HEK293 (cell line): Measurements from ENCODE around the gene SAPCD1.

Experiments used
- CTCF ChIA-PET: fragments of 350-600 bp; formaldehyde crosslinking; extraction: SDS; loops from one replicate; lab custom pipeline; 2021; ENCODE audit warnings: antibody characterized with exemption; lab: Yijun Ruan, JAX
- POLR2A ChIA-PET: fragments of 300-600 bp; formaldehyde crosslinking; extraction: SDS; loops from one replicate; lab custom pipeline; 2020; ENCODE audit warnings: antibody characterized with exemption, inconsistent platforms; lab: Yijun Ruan, JAX
- H3K27ac ChIP-seq: fragments of 200-500 bp; sonication (Bioruptor generic); 2 replicates; pipeline ENCODE4 v1.5.1; 2014; ENCODE audit warnings: low read depth, low read length, control low read depth, inconsistent platforms; ENCODE audit errors: extremely low read depth
- H3K36me3 ChIP-seq, 2 experiments: fragments of 200-500 bp in 1 of 2; sonication (Bioruptor generic) in 1 of 2; 1 replicate in 1 of 2; 2 replicates in 1 of 2; pipeline ENCODE4 v1.5.1; 2014 to 2017; ENCODE audit warnings: inconsistent platforms in 2 of 2, low read length in 2 of 2; ENCODE audit not compliant: control insufficient read depth in 2 of 2, insufficient read depth in 1 of 2
- H3K4me1 ChIP-seq: fragments of 200-500 bp; sonication (Bioruptor generic); 2 replicates; pipeline ENCODE4 v1.5.1; 2014; ENCODE audit warnings: mild to moderate bottlenecking, low read length, inconsistent platforms; ENCODE audit not compliant: control insufficient read depth, insufficient read depth
- H3K4me3 ChIP-seq: 2 replicates; pipeline ENCODE4 v1.5.1; 2011; ENCODE audit warnings: low read depth, mild to moderate bottlenecking, control low read depth, low read length, moderate library complexity
- H3K9me3 ChIP-seq: fragments of 200-500 bp; sonication (Bioruptor generic); 2 replicates; pipeline ENCODE4 v1.5.1; 2014; ENCODE audit warnings: low read depth, low read length, inconsistent platforms; ENCODE audit not compliant: control insufficient read depth, insufficient read depth
- GLI4 ChIP-seq: fragments of 450-650 bp; formaldehyde crosslinking; IDR thresholded peaks from 2 replicates; pipeline ENCODE4 v1.5.1; 2016; ENCODE audit warnings: missing biosample characterization, missing genetic modification characterization
- KLF10 ChIP-seq: fragments of 450-650 bp; IDR thresholded peaks from 2 replicates; pipeline ENCODE4 v1.5.1; 2018; ENCODE audit warnings: missing biosample characterization, mild to moderate bottlenecking, missing genetic modification characterization
- REPIN1 ChIP-seq: fragments of 450-650 bp; formaldehyde crosslinking; IDR thresholded peaks from 2 replicates; pipeline ENCODE4 v1.5.1; 2017; ENCODE audit warnings: missing biosample characterization, missing genetic modification characterization, low read depth
- ZBTB48 ChIP-seq: fragments of 450-650 bp; formaldehyde crosslinking; IDR thresholded peaks from 2 replicates; pipeline ENCODE4 v1.5.1; 2016; ENCODE audit warnings: missing biosample characterization, missing genetic modification characterization
- ZBTB7A ChIP-seq: fragments of 450-650 bp; formaldehyde crosslinking; IDR thresholded peaks from 2 replicates; pipeline ENCODE4 v1.5.1; 2016; ENCODE audit warnings: low read depth, missing biosample characterization, missing genetic modification characterization
- ZNF114 ChIP-seq: fragments of 450-650 bp; formaldehyde crosslinking; IDR thresholded peaks from 2 replicates; pipeline ENCODE4 v1.5.0; 2017; ENCODE audit warnings: missing biosample characterization, missing genetic modification characterization
- ZNF19 ChIP-seq: fragments of 450-650 bp; formaldehyde crosslinking; IDR thresholded peaks from 2 replicates; pipeline ENCODE4; 2016; ENCODE audit warnings: missing biosample characterization, missing genetic modification characterization, low read depth
- ZNF202 ChIP-seq: fragments of 450-650 bp; formaldehyde crosslinking; IDR thresholded peaks from 2 replicates; pipeline ENCODE4 v1.5.1; 2016; ENCODE audit warnings: missing biosample characterization, missing genetic modification characterization, borderline replicate concordance
- ZNF350 ChIP-seq: fragments of 450-650 bp; formaldehyde crosslinking; IDR thresholded peaks from 2 replicates; pipeline ENCODE4 v1.5.0; 2017; ENCODE audit warnings: missing biosample characterization, mild to moderate bottlenecking, missing genetic modification characterization
- ZNF501 ChIP-seq: fragments of 450-650 bp; formaldehyde crosslinking; IDR thresholded peaks from 2 replicates; pipeline ENCODE4 v1.5.1; 2016; ENCODE audit warnings: missing biosample characterization, missing genetic modification characterization
- ZNF510 ChIP-seq: fragments of 450-650 bp; formaldehyde crosslinking; IDR thresholded peaks from 2 replicates; pipeline ENCODE4 v1.5.1; 2018; ENCODE audit warnings: mild to moderate bottlenecking, missing genetic modification characterization, missing biosample characterization; ENCODE audit not compliant: insufficient replicate concordance
- ZNF747 ChIP-seq: fragments of 450-650 bp; formaldehyde crosslinking; IDR thresholded peaks from 2 replicates; pipeline ENCODE4 v1.5.1; 2016; ENCODE audit warnings: missing biosample characterization, missing genetic modification characterization
- ZNF76 ChIP-seq: fragments of 450-650 bp; formaldehyde crosslinking; IDR thresholded peaks from 2 replicates; pipeline ENCODE4; 2016; ENCODE audit warnings: low read depth, missing biosample characterization, missing genetic modification characterization, borderline replicate concordance
- ZSCAN23 ChIP-seq: fragments of 450-650 bp; formaldehyde crosslinking; IDR thresholded peaks from 2 replicates; pipeline ENCODE4 v1.5.1; 2016; ENCODE audit warnings: missing biosample characterization, missing genetic modification characterization
- ZSCAN5A ChIP-seq: fragments of 450-650 bp; formaldehyde crosslinking; IDR thresholded peaks from 2 replicates; pipeline ENCODE4 v1.5.1; 2016; ENCODE audit warnings: missing biosample characterization, missing genetic modification characterization
- TF ChIP-seq, protein P1 (sequence below): fragments of 450-650 bp; formaldehyde crosslinking; conservative IDR thresholded peaks from 2 replicates; pipeline ENCODE4 v1.5.1; 2016; ENCODE audit warnings: low read depth, missing biosample characterization, missing genetic modification characterization

The SAPCD1 gene

GRCh38 chr6:31723245-31723979 lies 39.0 kb upstream of the SAPCD1 start, which contains the start of gene MPIG6B:
Gene MPIG6B, plus strand, starts transcription at chr6:31723373. Its CDS starts 11 bp downstream, at chr6:31723384.
- Histone ChIP-seq H3K4me1 (no peaks in the 10 kb centered on the region), H3K4me3 (no peak within 1 kb of the TSS), H3K9me3 (no peaks in the 10 kb centered on the region), H3K27ac (no peak within 1 kb of the TSS), H3K36me3 (peaks cover 0 to 21% of the 10 kb centered on the region in 2 experiments; a peak in 1 of 3 replicates)
- TF ChIP-seq, protein P1, sequence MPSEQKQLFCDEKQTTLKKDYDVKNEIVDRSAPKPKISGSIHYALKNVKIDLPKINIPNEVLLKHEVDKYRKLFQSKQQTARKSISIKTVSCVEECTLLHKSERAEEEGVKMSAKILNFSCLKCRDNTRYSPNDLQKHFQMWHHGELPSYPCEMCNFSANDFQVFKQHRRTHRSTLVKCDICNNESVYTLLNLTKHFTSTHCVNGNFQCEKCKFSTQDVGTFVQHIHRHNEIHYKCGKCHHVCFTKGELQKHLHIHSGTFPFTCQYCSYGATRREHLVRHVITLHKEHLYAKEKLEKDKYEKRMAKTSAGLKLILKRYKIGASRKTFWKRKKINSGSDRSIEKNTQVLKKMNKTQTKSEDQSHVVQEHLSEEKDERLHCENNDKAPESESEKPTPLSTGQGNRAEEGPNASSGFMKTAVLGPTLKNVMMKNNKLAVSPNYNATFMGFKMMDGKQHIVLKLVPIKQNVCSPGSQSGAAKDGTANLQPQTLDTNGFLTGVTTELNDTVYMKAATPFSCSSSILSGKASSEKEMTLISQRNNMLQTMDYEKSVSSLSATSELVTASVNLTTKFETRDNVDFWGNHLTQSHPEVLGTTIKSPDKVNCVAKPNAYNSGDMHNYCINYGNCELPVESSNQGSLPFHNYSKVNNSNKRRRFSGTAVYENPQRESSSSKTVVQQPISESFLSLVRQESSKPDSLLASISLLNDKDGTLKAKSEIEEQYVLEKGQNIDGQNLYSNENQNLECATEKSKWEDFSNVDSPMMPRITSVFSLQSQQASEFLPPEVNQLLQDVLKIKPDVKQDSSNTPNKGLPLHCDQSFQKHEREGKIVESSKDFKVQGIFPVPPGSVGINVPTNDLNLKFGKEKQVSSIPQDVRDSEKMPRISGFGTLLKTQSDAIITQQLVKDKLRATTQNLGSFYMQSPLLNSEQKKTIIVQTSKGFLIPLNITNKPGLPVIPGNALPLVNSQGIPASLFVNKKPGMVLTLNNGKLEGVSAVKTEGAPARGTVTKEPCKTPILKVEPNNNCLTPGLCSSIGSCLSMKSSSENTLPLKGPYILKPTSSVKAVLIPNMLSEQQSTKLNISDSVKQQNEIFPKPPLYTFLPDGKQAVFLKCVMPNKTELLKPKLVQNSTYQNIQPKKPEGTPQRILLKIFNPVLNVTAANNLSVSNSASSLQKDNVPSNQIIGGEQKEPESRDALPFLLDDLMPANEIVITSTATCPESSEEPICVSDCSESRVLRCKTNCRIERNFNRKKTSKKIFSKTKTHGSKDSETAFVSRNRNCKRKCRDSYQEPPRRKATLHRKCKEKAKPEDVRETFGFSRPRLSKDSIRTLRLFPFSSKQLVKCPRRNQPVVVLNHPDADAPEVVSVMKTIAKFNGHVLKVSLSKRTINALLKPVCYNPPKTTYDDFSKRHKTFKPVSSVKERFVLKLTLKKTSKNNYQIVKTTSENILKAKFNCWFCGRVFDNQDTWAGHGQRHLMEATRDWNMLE = no peak
- TF ChIP-seq ZNF501 (tag by site-specific recombination) (no peak), ZNF114 (tag by site-specific recombination) (no peak), ZBTB7A (no peak), ZSCAN23 (tag by site-specific recombination) (no peak), GLI4 (tag by site-specific recombination) (no peak), ZSCAN5A (tag by site-specific recombination) (no peak), ZBTB48 (tag by site-specific recombination) (0 out of 2 replicates have a peak, but pooled peaks have one; percentile 43)
- POLR2A ChIA-PET = interaction anchor here (1.0 to 3.2 kb wide), 5 partner anchors 9 to 106 kb away, joined by 3 to 13 read pairs (median 5); partner anchors contain the start of genes ABHD16A, CLIC1 and MSH5
- CTCF ChIA-PET = interaction anchor here (1.0 to 1.5 kb wide), 4 partner anchors 9 to 73 kb away, joined by 3 to 4 read pairs (median 4); no protein-coding TSS in a partner anchor

DNA sequence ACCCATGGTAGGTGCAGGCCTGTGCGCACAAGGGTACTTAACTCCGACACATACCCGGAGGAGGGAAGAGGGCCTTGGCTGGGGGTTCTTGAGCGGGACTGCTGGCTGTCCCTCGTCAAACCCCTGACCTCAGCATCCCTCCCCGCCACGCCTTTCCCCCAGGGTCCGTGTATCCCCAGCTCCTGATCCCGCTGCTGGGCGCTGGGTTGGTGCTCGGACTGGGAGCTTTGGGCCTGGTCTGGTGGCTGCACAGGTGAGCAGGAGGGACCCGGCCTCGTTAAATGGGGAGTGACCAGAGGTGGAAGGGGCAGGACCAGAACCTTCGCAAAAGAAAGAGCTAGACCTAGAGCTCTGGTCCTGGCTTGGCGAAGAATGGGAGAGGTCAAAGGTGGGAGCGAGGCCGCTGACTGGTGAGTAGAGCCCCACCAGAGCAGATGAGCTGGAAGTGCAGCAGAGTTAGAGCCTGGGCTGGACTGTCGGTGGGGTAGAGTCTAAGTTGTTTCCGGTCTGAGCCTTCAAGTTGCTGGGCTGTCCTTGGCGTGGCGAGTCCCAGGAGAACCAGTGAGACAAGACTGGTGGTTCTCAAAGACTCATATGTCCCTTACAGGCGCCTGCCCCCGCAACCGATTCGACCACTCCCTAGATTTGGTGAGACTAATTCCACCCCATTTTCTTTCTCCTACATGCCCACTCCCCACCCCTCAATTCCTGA lies 38.3 kb upstream of the SAPCD1 start:
- TF ChIP-seq ZNF76 (tag by site-specific recombination) (no peak), ZNF202 (tag by site-specific recombination) (no peak), REPIN1 (tag by site-specific recombination) (no peak), KLF10 (tag by site-specific recombination) (no peak), ZNF747 (no peak), ZNF350 (tag by site-specific recombination) (no peak), ZNF19 (tag by site-specific recombination) (no peak), ZNF510 (tag by site-specific recombination) (no peak)
- TF ChIP-seq, all 188 proteins: peak for 0
- ChIA-PET CTCF (interaction anchor here (0.6 to 1.5 kb wide), 6 partner anchors 8 to 72 kb away, joined by 3 to 6 read pairs (median 4); no protein-coding TSS in a partner anchor), POLR2A (interaction anchor here (0.8 to 3.2 kb wide), 8 partner anchors 8 to 106 kb away, joined by 3 to 13 read pairs (median 4); partner anchors contain the start of genes ABHD16A, CLIC1, HSPA1B and MSH5)
- Histone ChIP-seq H3K27ac (no peak overlapping the region), H3K9me3 (no peaks in the 10 kb centered on the region), H3K36me3 (peaks cover 0 to 25% of the 10 kb centered on the region in 2 experiments; a peak in 1 of 3 replicates), H3K4me3 (no peak overlapping the region), H3K4me1 (no peaks in the 10 kb centered on the region)
